Fibroblast of skin of right biceps (primary cell): ENCODE measurements around the gene NDUFS3.
"Not testable (repeated sequence)": the region's sequence is repeated elsewhere in the genome, so short reads cannot be mapped to it uniquely, and the experiment has no call there.

Experiments
- DNase-seq: peaks from one replicate; pipeline ENCODE4 v3.0.0-alpha.2; 2013

Gene NDUFS3

DNA sequence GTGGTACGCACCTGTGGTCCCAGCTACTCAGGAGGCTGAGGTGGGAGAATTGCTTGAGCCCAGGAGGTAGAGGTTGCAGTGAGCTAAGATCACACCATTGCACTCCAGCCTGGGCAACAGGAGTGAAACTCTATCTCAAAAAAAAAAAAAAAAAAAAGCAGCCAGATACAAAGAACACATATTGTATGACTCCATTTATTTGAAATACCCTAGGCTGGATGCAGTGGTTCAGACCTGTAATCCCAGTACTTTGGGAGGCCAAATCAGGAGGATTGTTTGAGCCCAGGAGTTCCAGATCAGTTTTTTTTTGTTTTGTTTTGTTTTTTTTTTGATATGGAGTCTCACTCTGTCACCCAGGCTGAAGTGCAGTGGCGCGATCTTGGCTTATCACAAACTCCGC lies 16.5 kb upstream of the NDUFS3 start:
- DNase-seq, result not testable (repeated sequence)

DNA sequence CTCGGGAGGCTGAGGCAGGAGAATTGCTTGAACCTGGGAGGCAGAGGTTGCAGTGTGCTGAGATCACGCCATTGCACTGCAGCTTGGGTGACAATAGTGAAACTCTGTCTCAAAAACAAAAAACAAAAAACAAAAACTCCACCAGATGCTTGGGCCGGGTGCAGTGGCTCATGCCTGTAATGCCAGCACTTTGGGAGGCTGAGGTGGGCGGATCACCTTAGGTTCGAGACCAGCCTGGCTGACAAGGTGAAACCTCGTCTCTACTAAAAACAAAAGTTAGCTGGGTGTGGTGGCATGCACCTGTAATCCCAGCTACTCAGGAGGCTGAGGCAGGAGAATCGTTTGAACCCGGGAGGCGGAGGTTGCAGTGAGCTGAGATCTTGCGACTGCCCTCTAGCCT lies 14.5 kb upstream of the NDUFS3 start:
- DNase-seq, result not testable (repeated sequence)

DNA sequence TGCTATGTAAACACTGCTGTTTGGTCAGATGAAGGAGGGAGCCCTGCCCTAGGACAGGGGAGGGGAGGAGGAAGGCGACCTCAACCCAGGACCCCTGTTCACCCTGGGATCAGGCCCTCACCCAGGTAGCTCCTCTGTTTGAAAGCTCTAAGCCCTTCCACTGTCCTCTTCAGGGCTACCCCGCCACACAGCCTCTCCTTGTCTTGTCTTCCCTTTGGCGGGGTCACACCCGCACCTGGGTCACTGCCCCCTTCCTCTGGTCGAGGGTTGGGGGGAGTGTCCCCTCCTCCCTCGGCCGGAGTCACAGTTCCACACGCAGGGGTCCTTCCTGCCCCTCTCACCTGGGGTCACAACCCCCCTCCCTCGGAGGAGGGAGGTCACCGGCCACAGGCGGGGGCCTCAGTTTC lies 13.9 kb upstream of the NDUFS3 start:
- DNase-seq, result no peak

DNA sequence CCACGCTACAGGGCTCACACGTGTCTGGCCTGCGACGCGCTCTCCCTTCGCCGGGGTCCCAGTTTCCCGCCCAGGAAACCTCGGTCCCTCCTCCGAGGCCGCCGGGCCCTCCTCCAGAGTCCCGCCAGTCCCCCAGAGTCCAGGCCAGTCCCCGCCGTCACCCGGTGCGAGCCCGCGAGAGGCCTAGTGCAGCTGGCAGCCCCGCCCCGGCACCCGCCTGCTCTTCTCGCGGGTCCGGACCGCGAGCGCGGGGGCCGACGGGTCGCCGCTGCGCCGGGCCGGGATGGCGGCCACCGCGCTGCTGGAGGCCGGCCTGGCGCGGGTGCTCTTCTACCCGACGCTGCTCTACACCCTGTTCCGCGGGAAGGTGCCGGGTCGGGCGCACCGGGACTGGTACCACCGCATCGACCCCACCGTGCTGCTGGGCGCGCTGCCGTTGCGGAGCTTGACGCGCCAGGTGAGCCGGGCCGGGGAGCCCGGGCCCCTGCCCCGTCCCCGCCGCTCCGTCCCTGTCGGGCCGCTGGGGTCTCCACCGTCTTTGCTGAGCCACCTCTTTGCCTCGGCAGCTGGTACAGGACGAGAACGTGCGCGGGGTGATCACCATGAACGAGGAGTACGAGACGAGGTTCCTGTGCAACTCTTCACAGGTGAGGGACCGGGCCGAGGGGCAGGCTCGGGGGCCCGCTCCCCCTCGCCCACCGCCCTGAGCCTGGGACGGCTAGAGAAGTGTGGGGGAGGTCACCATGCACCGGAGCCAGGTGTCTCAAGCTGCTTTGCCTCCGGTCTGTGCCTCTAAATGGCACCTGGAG lies 13.3 kb upstream of the NDUFS3 start, which contains the start of gene PTPMT1:
TSS of gene PTPMT1 (plus strand) at position 260 of the 809 bp plus-strand sequence. CDS start at position 284, 24 bp downstream.
- DNase-seq, result peak; percentile 82

DNA sequence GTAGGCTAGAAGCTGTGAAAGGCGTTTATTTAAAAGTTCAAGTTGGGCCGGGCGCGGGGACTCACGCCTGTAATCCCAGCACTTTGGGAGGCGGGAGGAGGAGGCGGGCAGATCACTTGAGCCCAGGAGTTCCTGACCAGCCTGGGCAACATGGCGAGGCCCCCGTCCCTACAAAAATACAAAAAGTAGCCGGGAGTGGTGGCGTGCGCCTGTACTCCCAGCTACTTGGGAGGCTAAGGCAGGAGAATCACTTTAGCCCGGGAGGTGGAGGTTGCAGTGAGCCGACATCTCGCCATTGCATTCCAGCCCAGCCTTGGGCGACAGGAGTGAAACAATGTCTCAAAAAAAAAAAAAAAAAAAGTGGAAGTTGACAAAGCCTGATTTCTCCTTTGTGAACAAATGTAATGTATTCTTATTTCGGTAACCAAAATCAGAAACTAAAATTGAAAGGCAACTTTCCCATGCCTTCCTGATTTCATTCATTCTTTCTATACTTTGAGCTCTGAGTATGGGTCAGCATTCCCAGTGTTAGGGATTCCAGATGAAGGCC lies 12.7 kb upstream of the NDUFS3 start:
- DNase-seq, result no peak

DNA sequence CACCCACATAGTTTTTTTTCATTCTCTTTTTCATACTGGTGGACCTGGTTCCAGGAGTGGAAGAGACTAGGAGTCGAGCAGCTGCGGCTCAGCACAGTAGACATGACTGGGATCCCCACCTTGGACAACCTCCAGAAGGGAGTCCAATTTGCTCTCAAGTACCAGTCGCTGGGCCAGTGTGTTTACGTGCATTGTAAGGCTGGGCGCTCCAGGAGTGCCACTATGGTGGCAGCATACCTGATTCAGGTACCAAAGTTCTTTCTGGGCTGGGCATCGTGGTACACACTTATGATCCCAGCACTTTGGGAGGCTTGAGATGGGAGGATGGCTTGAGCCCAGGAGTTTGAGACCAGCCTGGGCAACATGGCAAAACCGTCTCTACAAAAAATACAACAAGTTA lies 9.2 kb upstream of the NDUFS3 start:
- no peak for DNase-seq

DNA sequence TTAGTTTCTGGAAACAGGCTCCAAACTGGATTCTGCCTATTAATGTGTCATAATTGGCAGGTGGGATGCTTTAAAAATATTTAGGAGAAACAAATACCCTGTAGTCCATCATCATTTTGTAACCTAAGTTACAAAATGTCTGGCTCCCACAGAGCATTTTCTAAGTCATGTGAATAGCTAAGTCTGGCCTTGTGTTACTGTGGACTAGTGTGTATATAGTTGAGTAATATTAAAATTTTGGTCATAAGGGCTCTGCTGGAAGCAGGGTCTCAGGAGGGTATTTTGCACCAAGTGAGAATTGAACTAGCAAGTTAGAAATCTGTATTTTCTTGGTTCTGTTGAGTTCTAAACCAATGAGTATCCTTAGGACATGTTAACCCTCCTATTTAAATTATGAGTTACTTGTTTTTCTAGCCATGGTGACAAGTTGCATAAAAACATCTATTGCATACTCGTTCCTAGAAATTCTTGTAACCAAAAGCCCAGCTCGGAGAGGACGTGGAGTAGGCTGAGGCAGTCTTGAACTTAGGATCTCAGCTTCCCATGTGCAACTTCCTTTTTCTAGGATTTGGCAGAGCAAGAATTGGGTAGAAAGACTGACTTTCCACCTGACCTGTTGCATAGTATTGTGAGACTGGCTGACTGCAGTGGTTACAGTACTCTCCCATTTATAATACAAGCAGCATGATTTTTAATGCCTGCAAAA lies 8.1 kb upstream of the NDUFS3 start:
- no peak for DNase-seq

DNA sequence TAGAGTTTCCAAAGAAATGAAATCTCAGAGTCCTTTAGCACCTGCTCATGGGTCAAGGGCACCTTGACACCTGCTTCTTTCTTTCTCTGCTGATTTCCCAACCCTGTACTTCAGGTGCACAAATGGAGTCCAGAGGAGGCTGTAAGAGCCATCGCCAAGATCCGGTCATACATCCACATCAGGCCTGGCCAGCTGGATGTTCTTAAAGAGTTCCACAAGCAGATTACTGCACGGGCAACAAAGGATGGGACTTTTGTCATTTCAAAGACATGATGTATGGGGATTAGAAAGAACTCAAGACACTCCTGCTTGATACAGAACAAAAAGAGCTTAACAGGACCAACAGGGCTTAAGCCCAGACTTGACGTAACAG lies 7.5 kb upstream of the NDUFS3 start:
- no peak for DNase-seq

DNA sequence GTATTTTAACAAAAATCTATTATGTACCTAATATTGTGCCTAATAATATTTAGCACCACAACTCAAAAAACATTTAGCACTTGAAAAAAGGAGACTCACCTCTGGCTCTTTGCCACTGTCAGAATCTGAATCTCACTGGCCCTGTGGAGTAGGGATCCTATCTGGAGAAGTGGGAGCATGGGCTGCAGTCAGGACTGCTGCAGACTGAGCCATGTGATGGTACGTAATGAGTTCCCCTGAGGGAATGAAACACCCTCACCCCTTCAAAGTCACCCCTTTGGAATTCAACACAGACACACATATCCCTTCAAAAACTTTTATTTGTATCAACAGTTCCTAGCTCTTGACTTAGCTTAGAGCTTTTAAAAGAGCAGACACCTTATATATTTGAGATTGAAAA lies 7.0 kb upstream of the NDUFS3 start:
- DNase-seq, result peak; percentile 43

DNA sequence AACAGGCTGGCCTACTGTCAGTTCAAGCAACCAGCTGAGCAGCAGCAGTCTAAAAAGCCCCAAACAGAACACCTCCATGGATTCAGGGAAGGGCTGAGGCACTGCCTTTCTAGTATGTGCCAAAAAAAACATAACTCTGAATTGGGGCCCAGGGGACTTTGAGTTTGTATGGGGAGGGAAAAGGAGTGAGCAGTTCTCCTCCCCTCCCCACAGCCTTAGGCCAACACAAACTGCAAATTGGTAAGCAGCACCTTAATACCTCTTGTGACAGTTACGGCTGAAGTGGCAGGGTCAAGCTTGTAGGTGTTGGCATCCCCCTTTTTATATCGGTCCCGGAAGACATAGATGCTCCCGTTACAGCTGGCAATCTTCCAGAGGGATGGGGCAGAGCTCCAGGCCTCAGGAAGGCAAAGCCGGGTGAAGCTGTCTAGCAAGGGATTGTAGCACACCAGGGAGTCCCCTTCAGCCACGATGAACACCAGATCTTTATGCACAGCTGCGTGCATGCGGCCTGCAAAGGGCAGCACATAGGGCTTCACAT lies 6.1 kb upstream of the NDUFS3 start:
- DNase-seq, result no peak

DNA sequence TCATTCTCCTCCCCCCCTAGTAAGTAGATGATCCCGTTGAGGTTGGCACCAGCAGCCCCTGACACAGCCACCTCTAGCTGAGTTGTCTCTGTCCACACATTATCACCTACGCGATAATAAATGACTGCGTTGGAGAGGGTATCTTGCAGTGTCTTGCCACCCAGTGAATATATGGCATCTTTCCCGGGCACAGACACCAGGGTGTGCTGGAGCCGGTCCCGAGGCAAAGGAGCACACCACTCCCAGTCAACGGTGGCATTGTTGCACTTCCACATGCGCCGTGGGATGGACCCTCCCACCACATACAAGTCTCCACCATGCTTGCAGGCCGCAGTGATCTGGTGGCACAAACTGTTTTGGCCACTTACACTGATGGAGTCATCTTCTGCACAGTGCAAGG lies 5.6 kb upstream of the NDUFS3 start:
- no peak for DNase-seq

DNA sequence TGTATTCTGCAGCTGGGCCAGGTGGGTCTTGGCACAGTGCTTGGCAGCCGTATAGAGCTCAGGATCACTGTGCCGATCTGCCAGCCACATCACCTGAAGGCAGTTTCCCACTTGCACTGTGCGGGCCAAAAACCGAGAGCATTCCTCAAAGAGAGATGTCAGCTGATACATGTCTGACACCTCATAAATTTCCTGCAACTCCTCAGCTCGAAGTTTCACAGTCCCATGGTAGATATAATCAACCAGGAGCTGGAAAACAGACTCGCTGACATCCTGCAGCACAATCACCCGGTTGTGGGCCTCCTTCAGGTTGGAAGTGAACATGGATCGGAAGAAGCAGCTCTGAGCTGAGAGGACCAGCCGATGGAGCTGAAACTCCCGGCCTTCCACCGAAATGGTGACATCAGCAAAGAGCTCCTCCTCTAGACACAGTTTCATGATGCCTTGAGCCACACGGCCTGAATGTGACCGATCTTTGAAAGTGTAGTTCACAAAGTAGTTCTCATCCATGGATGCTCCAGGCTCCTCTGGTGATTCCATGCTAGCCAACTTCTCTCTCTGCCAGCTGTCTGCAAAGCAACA lies 1.3 kb upstream of the NDUFS3 start:
- DNase-seq, result no peak

DNA sequence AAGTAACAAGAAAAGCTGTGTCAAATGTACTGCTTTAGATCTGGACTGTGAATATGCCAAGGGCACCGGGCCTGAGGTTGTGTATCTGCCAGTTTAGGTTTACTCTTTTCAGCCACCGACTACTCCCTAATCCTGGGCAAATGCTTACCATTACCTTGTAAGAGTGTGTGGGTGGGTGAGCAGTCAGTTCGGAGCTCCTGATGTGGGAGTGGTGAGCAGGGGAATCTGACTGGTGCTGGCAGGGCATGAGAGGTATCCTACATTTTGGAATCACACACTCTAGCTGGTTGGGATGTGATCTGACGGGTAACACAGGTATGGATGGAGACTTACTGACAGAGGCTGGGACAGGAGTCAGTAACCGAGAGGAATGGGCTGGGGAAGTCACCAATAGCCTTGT lies 5.0 kb downstream of the NDUFS3 start:
- DNase-seq, result no peak

DNA sequence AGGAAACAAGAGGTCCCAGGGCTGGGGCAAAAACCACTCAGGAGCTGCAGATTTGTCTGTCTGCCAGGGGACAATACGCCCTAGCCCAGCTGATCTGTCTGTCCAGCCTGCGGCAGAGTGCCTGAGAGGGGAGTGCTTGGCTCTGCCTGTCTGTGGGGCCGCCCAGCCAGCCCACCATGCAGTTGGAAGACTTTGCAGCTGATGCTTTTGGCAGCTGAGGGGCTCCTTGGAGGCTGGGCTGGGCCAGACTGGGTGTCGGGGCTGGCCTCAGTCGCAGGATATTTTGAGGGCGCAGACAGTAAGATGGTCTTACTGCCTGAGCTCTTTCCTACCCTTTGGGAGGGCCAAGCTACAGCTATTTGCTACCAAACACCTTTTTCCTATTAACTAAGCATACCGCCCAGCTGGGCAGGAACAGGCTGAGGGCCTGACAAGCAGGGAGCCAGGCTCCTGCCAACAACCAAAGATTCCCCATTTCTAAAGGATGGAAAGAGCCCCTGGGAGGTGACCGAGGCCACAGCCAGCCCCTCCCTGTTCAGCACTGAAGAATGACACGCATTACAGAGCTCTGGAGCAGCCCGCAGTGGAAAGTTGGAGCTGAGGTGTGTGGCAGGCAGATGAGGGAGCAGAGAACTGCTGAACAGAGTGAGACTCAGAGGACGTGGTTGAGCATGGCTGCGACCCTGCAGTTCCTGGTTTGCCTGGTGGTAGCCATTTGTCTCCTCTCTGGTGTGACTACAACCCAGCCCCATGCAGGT lies 7.4 kb downstream of the NDUFS3 start, which contains the start of gene FAM180B:
TSS of gene FAM180B (plus strand) at position 581 of the 758 bp plus-strand sequence. CDS start at position 672, 91 bp downstream.
- no peak for DNase-seq

DNA sequence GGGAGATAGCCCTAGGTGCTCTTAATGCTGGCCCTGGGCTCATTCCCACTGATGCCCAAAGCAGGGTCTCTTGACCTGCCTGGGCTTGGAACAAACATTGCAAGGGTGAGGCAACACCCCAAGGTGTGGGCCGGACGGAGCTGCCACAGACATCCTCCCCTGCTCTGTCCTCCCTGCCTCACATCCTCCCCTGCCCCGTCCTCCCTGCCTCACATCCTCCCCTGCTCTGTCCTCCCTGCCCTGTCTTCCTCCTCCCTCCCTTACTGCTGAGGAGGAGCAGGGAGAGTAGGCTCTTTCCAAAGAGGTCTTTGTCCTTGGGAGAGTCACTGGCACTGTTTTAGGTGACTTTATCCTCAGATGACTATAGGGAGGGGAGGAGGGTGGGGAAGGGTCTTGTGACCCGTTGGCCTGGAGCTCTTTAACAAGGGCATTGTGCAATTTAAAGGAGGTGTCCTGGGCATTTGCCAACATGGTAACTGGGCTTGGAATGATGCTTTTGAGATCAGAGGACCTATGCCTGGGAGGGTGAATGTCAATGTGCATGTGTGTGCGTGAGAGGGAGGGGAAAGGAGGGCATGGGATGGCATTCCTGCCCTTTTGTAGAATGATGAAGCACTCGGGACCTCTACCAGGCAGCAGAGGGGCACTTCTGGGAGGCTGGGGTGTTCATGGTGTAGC lies 8.3 kb downstream of the NDUFS3 start:
- no peak for DNase-seq

DNA sequence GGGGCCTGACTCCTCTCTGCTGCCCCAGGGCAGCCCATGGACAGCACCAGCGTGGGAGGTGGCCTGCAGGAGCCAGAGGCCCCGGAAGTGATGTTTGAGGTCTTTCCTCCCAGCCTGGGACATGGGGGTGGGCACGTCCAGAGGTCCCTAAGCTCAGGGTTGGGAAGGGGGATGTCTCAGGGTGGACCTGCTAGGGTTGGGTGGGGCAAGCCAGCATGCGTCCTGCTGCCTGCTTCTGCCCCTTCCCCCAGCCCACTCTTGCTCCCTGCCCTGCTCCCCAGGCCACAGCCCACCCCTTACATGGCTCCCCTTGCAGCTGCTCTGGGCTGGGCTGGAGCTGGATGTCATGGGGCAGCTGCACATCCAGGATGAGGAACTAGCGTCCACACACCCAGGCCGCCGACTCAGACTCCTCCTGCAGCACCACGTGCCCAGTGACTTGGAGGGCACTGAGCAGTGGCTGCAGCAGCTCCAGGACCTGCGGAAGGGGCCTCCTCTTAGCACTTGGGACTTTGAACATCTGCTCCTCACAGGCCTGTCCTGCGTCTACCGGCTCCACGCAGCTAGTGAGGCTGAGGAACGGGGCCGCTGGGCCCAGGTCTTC lies 9.0 kb downstream of the NDUFS3 start:
- DNase-seq, result no peak

DNA sequence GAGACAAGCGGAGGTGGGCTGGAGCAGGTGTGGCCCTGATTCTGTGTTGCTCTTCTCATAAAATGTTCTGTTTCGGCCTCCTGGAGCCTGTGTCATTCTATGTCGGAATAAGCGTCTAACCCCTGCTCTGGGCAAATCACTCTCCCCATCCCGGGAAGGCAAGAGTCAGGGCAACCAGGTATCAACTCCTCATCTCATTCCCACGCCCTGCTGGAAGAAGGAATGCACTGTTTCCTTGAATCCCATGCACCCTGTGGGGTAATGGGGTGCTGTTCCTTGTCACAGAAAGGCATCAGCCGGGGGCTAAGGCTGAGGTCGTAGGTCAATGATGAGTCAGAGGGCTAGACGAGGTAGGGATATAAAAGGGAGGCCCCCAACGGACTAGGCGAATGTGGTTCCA lies 10.2 kb downstream of the NDUFS3 start:
- DNase-seq, result no peak

DNA sequence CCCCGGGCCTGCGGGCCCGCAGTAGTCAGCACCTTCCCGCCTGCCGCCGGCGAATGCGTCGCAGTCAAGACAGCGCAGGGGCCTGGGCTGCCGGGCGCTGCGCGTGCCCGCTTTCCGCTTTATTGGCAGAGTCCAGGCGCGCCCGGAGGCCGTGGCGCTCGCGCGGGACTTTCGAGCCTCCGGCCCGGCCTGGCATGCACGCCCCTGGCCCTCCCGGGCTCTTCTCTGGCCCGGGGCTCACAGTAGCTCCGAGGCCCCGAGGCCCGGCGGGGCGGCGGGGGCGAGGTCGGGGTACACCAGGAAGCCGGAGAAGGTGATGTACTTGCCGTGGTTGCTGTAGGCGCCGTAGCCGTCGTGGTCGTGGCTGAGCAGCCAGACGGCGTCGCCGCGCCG lies 10.7 kb downstream of the NDUFS3 start:
- DNase-seq, result peak; percentile 20

DNA sequence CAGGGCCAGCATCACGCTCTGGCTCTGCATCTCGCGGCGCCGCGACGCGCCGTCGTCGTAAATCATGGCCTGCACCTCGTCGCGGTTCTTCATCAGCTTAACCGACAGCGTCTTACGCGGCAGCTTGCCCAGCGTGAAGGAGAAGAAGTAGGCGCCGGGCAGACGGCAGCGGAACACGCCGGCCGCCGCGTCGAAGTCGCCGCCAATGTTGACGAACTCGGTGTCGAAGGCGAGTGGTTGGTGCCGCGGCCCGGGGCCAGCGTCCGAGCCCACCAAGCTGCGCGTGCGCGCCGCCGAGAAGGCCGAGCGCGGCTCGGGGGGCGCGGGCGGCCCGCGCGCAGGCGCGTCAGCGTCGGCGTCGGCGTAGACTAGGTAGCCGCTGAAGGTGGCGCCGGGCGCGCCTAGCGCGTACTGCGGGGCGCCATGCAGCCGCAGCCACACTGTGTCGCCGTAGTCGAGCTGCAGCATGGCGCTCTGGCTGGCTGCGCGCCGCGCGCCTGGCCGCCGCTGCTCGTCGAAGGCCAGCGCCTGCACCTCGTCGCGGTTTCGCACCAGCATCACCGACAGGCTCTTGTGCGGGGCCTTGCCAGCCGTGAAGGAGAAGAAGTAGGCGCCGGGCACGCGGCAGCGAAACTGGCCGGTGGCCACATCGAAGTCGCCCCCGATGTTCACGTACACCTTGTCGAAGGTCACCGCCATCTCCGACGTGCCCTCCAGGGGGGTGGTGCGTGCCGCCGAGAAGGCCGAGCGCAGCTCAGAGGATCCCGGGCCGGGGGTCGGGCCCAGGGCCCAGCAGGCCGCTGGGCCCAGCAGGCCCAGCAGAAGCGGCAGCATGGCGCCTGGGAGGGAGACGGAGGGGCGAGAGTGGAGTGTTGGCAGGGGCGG lies 11.3 kb downstream of the NDUFS3 start:
- peak; percentile 52 for DNase-seq

DNA sequence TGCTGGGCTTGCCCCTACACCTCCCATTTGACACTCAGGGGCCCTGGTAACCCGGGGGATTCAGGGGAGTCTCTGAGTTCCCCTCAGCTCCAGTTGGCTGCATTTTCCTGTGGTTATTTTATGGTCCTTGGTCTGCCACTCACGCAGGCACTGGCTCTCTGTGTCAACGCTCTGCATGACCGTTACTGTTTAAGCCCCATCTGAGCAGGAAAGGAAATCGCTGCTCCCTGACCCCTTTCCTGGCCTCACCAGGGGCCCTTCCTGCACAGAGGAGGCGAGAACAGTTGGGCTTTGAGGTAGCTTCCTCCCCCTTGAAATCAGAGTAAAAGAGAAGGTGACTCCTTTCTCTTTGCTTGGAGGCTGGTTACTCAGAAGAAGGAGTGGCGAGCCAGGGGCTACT lies 12.9 kb downstream of the NDUFS3 start:
- no peak for DNase-seq
